ENCODE results near the gene FEV.

FEV gene

DNA sequence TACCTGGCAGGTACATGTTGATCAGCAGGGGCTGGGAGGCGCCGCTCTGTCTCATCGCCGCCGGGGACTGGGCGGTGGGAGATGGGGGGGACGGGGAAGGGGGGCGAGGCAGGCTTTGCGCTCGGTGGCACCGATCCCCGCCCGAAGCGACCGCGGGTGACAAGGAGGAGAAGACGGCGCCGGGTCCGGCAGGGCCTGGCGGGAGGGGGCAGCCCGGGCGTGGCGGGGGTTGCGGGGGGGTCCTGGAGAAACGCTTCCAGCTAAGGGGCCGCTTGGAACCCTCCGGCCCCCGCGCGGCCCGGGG, at the start of gene FEV:
TSS of gene FEV (minus strand) at position 164 of the 304 bp plus-strand sequence. CDS start at position 55, 109 bp downstream.
- no peak for DNase-seq (ENCODE audit: low read depth)
- Histone ChIP-seq H3K4me3 (ENCODE audit: low read length) (no peak within 1 kb of the TSS), H3K4me1 (ENCODE audit: control insufficient read depth, insufficient read depth, low read length) (peaks cover 4% of the 10 kb centered on the region), H3K9me3 (ENCODE audit: control insufficient read depth, low read length) (no peaks in the 10 kb centered on the region), H3K27me3 (replicated peaks; ENCODE audit: control insufficient read depth, insufficient read depth, low read length) (peaks cover 72% of the 10 kb centered on the region), H3K36me3 (ENCODE audit: control insufficient read depth, insufficient read depth, low read length, severe bottlenecking) (no peaks in the 10 kb centered on the region), H3K9ac (ENCODE audit: low read length) (no peak within 1 kb of the TSS)

DNA sequence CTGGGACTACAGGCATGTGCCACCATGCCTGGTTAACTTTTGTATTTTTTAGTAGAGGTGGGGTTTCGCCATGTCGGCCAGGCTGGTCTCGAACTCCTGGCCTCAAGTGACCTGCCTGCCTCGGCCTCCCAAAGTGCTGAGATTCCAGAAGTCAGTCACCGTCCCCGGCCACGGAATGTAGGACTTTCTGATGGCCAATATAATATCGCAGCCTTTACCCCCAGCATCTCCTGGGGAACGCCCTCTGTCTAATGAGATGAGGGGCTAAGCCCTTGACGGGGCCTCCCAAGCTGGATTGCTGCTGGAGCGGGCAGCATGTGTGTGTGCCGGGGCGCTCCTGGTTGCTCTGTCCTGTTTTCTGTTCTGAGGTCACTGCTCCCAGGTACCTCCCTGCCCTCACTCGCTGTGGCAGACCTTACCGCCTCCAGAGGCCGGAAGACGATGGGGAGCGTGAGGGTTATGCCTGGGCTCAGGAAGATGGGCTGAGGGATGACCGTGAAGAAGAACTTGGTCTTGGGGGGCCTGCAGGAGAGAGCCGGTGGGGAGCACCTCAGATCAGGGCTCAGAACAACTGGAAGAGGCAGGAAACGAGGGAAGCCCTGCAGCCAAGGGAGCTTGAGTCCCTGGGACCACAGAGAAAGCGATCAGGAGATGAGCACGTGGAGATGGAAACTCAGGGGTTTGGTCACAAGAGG, 47.2 kb upstream of the FEV start:
- Histone ChIP-seq H3K4me3 (ENCODE audit: low read length) (no peak overlapping the region), H3K9ac (ENCODE audit: low read length) (no peak overlapping the region), H3K9me3 (ENCODE audit: control insufficient read depth, low read length) (no peaks in the 10 kb centered on the region), H3K27me3 (replicated peaks; ENCODE audit: control insufficient read depth, insufficient read depth, low read length) (peaks cover 61% of the 10 kb centered on the region), H3K36me3 (ENCODE audit: control insufficient read depth, insufficient read depth, low read length, severe bottlenecking) (no peaks in the 10 kb centered on the region), H3K4me1 (ENCODE audit: control insufficient read depth, insufficient read depth, low read length) (no peaks in the 10 kb centered on the region)
- no peak for DNase-seq (ENCODE audit: low read depth)

DNA sequence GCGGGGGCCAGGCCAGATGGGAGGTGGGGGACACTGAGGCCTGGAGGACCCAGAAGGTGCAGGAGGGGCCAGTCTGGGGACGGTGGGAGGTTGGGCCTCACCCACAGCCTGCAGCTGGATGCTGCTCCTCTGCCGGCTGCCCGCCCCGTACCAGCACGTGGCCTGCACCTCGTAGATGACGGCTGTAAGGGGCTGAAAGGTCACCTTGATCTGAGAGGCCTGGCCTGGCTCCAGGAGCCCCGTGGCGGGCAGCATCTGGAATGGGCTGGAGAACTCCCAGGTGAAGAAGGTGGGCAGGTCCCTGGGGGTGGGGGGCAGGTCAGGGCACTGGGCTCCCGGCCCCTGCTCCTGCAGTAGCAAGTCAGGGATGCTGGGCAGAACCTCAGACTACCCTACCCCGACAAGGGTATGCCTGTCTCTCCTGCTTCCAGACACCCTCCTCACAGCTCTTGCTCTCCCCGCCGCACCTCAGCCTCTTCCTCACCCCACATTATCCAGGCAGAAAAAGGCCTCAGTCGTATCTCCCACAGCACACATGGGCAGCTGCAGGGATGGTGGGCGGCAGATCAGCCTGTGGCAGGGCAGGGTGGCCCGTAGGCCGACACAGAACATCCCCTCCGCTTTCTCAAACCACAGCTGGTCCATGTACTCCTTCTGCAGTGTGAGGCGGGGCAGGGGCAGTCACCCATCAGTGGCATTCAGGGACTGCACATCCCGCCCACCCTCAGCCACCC, 46.2 kb upstream of the FEV start:
- Histone ChIP-seq H3K36me3 (ENCODE audit: control insufficient read depth, insufficient read depth, low read length, severe bottlenecking) (no peaks in the 10 kb centered on the region), H3K4me1 (ENCODE audit: control insufficient read depth, insufficient read depth, low read length) (no peaks in the 10 kb centered on the region), H3K4me3 (ENCODE audit: low read length) (no peak overlapping the region), H3K27me3 (replicated peaks; ENCODE audit: control insufficient read depth, insufficient read depth, low read length) (peaks cover 64% of the 10 kb centered on the region), H3K9ac (ENCODE audit: low read length) (no peak overlapping the region), H3K9me3 (ENCODE audit: control insufficient read depth, low read length) (no peaks in the 10 kb centered on the region)
- no peak for DNase-seq (ENCODE audit: low read depth)

DNA sequence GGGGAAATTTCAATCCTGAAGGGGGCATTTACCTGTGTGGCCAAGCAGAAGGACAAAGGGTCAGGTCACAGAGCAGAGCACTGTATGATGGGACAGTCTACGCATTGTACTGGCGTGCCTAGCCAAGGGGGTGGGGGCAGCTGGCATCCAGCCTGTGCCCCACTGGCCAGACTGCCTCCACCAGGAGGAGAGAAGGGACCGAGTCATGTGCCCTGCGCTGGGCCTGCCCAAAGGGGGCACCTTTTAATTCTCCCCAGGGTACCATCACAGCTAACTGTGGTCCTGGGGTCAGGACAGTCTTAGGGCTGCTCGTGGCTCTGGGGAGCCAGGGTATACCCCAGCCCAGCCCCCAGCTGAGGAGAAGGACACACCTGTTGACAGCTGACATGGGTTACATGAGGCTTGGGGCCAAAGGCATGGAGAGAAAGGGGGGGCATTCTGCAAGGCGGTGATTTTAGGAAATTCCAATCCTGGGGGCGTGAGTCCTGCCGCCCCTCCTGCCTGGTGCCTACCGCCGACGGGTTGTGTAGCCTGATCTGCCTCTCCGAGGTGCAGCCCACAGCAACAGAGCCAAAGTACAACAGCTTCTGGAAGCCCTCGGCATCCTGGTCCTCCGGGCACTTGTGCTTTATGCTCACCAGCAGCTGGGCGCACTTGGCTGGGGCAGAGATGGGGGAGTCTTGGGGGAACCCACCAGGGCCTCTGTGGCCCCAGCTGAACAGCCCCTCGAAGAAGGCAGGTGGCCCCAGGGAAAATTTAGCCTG, 45.4 kb upstream of the FEV start:
- no peak overlapping the region for H3K4me3 ChIP-seq (ENCODE audit: low read length)
- no peak overlapping the region for H3K9ac ChIP-seq (ENCODE audit: low read length)
- no peaks in the 10 kb centered on the region for H3K9me3 ChIP-seq (ENCODE audit: control insufficient read depth, low read length)
- H3K4me1 ChIP-seq (ENCODE audit: control insufficient read depth, insufficient read depth, low read length), result no peaks in the 10 kb centered on the region
- peaks cover 58% of the 10 kb centered on the region for H3K27me3 ChIP-seq (replicated peaks; ENCODE audit: control insufficient read depth, insufficient read depth, low read length)
- H3K36me3 ChIP-seq (ENCODE audit: control insufficient read depth, insufficient read depth, low read length, severe bottlenecking), result no peaks in the 10 kb centered on the region
- DNase-seq (ENCODE audit: low read depth), result no peak

DNA sequence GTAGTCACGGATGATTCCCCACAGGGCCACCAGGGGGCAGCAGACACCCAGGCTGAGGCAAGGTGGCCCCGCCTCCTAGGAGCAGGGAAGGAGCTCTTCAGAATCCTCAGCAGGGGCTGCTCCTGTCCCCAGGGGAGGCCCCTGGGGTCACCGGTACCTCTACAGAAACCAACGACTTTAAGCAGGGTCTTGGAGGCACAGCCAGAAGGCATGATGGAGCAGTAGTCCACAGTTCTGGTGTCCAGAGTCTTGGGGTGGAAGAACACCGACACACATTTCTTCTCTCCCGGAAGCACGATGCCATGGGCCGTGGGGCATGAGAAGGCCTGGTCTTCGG, 44.8 kb upstream of the FEV start:
- Histone ChIP-seq H3K9ac (ENCODE audit: low read length) (no peak overlapping the region), H3K27me3 (replicated peaks; ENCODE audit: control insufficient read depth, insufficient read depth, low read length) (peaks cover 58% of the 10 kb centered on the region), H3K4me3 (ENCODE audit: low read length) (no peak overlapping the region), H3K9me3 (ENCODE audit: control insufficient read depth, low read length) (no peaks in the 10 kb centered on the region), H3K36me3 (ENCODE audit: control insufficient read depth, insufficient read depth, low read length, severe bottlenecking) (no peaks in the 10 kb centered on the region), H3K4me1 (ENCODE audit: control insufficient read depth, insufficient read depth, low read length) (no peaks in the 10 kb centered on the region)
- DNase-seq (ENCODE audit: low read depth), result peak; percentile 88

DNA sequence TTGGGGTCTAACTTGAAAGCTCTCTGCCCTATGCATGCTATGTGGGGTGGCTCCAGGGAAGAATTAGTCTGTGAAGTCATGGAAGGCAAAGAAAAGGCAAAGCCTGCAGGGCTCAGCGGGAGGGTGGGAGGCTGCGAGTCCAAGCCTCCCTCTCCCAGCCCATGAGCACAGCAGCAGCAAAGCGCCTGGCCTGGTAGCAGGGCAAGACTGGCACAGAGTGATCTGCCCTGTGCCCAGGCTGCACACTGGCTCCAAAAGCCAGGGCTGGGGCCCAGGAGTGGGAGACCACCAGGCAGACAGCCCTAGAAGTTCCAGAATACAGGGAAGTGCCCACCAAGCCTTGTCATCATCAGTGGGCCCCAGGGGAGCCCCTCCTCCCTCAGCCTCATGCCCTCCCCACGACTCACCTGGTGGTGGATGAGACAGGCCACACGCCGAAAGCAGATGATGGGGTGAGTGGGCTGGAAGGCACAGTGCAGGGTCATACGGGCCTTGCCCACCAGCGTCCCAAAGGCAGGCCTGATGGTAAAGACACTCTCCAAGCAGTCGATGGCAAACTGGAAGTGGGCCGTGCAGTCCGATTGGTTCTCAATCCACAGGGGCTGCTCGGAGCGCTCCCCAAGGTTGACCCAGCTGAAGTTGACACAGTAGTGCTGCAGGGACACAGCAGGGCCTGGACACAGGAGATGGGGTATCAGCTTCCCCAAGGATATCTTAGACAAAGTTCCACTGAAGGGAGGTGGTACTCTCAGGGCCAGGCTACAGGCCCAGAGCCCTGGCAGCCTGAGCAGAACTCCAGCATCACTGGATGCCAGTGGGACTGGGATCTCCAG, 44.2 kb upstream of the FEV start:
- no peaks in the 10 kb centered on the region for H3K36me3 ChIP-seq (ENCODE audit: control insufficient read depth, insufficient read depth, low read length, severe bottlenecking)
- no peaks in the 10 kb centered on the region for H3K9me3 ChIP-seq (ENCODE audit: control insufficient read depth, low read length)
- H3K27me3 ChIP-seq (replicated peaks; ENCODE audit: control insufficient read depth, insufficient read depth, low read length), result peaks cover 56% of the 10 kb centered on the region
- H3K9ac ChIP-seq (ENCODE audit: low read length), result no peak overlapping the region
- no peak for DNase-seq (ENCODE audit: low read depth)
- H3K4me3 ChIP-seq (ENCODE audit: low read length), result no peak overlapping the region
- H3K4me1 ChIP-seq (ENCODE audit: control insufficient read depth, insufficient read depth, low read length), result no peaks in the 10 kb centered on the region

DNA sequence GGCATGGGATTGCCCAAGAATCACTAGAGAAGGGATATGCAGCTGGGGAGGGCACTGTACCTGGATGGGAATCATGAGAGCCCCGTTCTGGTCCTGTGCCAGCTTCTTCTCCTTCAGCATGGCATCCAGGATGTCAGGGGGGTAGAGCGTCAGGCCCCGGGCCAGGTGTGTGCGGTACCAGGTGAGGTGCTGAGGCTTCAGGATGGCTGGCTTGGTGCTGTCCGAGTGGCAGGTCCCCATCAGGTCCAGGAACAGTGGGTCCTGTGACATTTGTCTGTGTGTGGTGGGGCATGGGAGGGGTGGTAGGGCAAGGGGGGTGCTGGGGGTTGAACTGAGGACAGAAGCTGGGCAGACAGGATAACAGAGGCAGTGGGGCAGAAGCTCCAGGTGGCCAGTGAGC, 43.2 kb upstream of the FEV start:
- Histone ChIP-seq H3K27me3 (replicated peaks; ENCODE audit: control insufficient read depth, insufficient read depth, low read length) (peaks cover 58% of the 10 kb centered on the region), H3K9ac (ENCODE audit: low read length) (no peak overlapping the region), H3K9me3 (ENCODE audit: control insufficient read depth, low read length) (no peaks in the 10 kb centered on the region), H3K36me3 (ENCODE audit: control insufficient read depth, insufficient read depth, low read length, severe bottlenecking) (no peaks in the 10 kb centered on the region), H3K4me1 (ENCODE audit: control insufficient read depth, insufficient read depth, low read length) (no peaks in the 10 kb centered on the region), H3K4me3 (ENCODE audit: low read length) (no peak overlapping the region)
- no peak for DNase-seq (ENCODE audit: low read depth)

DNA sequence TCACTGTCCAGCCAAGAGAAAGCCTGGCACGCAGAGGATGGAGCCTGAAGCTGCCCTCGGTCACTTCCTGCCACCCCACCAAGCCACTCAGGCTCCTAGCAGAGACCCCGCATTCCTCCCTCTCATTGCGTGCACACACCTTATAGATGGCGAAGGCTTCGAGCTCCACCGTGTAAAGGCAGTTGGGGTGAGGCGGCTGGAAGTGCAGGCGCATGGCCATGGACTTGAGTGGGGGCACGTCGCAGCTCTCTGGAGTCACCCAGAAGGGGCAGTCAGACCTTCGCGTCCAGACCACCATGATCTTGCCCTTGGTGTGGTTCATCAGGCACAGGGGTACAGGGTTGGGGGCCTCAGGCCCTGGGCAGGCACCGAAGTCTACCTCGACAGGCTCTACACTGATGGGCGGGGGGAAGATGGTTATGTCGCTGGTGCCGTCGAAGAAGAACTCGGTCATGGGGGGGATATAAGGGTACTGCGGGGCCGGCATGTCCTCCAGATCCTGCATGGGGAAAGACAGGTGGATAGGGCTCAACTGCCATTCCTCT, 42.6 kb upstream of the FEV start:
- no peaks in the 10 kb centered on the region for H3K9me3 ChIP-seq (ENCODE audit: control insufficient read depth, low read length)
- H3K9ac ChIP-seq (ENCODE audit: low read length), result no peak overlapping the region
- no peaks in the 10 kb centered on the region for H3K4me1 ChIP-seq (ENCODE audit: control insufficient read depth, insufficient read depth, low read length)
- no peaks in the 10 kb centered on the region for H3K36me3 ChIP-seq (ENCODE audit: control insufficient read depth, insufficient read depth, low read length, severe bottlenecking)
- DNase-seq (ENCODE audit: low read depth), result no peak
- H3K4me3 ChIP-seq (ENCODE audit: low read length), result no peak overlapping the region
- H3K27me3 ChIP-seq (replicated peaks; ENCODE audit: control insufficient read depth, insufficient read depth, low read length), result peaks cover 58% of the 10 kb centered on the region

DNA sequence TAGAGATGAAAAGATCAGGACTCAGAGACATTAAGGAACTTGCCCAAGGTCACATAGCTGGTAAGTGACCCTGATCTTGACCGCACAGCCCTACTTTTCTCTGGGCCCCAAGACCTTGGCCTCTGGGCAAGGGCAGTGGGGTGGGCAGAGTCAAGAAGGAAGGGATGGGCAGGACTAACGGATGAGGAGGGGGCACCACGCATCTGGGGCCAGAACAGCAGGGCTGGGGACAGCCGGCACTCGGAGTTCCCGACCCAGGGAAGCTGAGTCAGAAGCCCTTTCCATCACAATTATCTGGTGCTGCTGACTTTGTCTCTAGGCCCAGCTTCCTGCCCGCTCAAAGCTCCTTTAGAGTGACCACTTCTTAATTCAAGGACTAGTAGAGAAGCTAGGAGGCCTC, 42.0 kb upstream of the FEV start:
- no peaks in the 10 kb centered on the region for H3K4me1 ChIP-seq (ENCODE audit: control insufficient read depth, insufficient read depth, low read length)
- H3K9ac ChIP-seq (ENCODE audit: low read length), result no peak overlapping the region
- no peaks in the 10 kb centered on the region for H3K36me3 ChIP-seq (ENCODE audit: control insufficient read depth, insufficient read depth, low read length, severe bottlenecking)
- no peak for DNase-seq (ENCODE audit: low read depth)
- H3K4me3 ChIP-seq (ENCODE audit: low read length), result no peak overlapping the region
- H3K27me3 ChIP-seq (replicated peaks; ENCODE audit: control insufficient read depth, insufficient read depth, low read length), result peaks cover 57% of the 10 kb centered on the region
- H3K9me3 ChIP-seq (ENCODE audit: control insufficient read depth, low read length), result no peaks in the 10 kb centered on the region

DNA sequence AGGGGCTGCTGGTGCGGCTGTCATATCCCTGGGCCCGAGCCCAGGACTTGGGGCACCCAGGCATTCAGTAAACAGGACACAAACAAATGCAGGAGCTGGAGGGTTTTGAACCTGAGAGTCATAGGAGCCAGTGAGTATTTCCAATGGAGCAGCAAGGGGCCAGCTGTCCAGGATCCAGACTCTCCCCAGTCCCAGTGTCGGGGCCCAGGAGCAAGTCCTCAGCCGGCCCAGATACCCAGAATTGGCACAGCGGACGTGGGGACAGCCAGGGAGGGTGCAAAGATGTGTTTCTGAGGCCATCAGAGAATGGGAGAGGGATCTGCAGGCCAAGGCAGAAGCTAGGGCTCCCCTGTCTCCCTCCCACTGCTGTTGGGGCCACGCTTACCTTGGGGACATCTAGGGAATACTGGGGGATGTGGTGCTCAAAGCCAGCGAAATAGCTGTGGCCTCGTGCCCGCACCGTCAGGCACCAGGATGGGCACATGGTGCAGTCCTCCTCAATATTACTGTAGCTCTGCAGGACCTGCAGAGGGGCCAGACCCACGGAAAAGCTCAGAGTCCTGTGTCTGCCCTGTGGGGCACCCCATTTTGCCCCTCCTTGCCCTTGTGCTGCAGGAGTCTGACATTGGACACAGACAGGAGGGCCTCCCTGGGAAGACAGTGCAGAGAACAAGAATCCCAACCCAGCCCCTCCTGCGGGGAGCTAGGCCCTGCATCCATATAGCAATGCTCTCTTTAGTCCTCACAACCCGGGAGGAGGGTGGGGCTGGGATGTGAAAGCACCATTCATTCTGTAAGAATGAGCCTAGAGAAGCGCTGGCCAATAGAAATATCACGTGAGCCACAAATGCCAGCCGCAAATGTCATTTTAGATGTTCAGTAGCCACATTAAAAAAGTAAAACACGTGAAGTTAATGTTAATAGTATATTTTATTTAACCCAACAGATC, 40.9 kb upstream of the FEV start:
- H3K4me3 ChIP-seq (ENCODE audit: low read length), result no peak overlapping the region
- DNase-seq (ENCODE audit: low read depth), result peak; percentile 37
- peaks cover 67% of the 10 kb centered on the region for H3K27me3 ChIP-seq (replicated peaks; ENCODE audit: control insufficient read depth, insufficient read depth, low read length)
- no peaks in the 10 kb centered on the region for H3K9me3 ChIP-seq (ENCODE audit: control insufficient read depth, low read length)
- H3K9ac ChIP-seq (ENCODE audit: low read length), result no peak overlapping the region
- peaks cover under 1% of the 10 kb centered on the region for H3K4me1 ChIP-seq (ENCODE audit: control insufficient read depth, insufficient read depth, low read length)
- H3K36me3 ChIP-seq (ENCODE audit: control insufficient read depth, insufficient read depth, low read length, severe bottlenecking), result no peaks in the 10 kb centered on the region

Measured in adipocyte (in vitro differentiated cells).